Duodenal mucosa (tissue), 2 donors: ENCODE data around the gene PSMD14.

Source experiments
- H3K27ac ChIP-seq: one replicate; pipeline ENCODE4 v1.7.0; 2013; ENCODE audit warnings: low read depth, low read length
- H3K27me3 ChIP-seq, 2 donors: one replicate each; pipeline ENCODE4 v1.7.0; 2013; ENCODE audit warnings: low read length in 2 of 2, control low read depth in 1 of 2; ENCODE audit not compliant: insufficient read depth in 2 of 2, control insufficient read depth in 1 of 2
- H3K36me3 ChIP-seq, 2 donors: one replicate each; pipeline ENCODE4 v1.7.0; 2013; ENCODE audit warnings: low read length in 2 of 2, control low read depth in 1 of 2; ENCODE audit not compliant: insufficient read depth in 2 of 2, control insufficient read depth in 1 of 2
- H3K4me1 ChIP-seq, 2 donors: one replicate each; pipeline ENCODE4 v1.7.0; 2013; ENCODE audit warnings: low read length in 2 of 2, control low read depth in 1 of 2; ENCODE audit not compliant: insufficient read depth in 2 of 2, control insufficient read depth in 1 of 2
- H3K4me3 ChIP-seq, 2 donors: one replicate each; pipeline ENCODE4 v1.7.0; 2013; ENCODE audit warnings: low read length in 2 of 2, low read depth in 1 of 2
- H3K9ac ChIP-seq, 2 donors: one replicate each; pipeline ENCODE4 v1.7.0; 2013; ENCODE audit warnings: low read length in 2 of 2, low read depth in 1 of 2
- H3K9me3 ChIP-seq, 2 donors: one replicate each; pipeline ENCODE4 v1.7.0; 2013; ENCODE audit warnings: low read length in 2 of 2, control low read depth in 1 of 2; ENCODE audit not compliant: control insufficient read depth in 1 of 2

The PSMD14 gene

DNA sequence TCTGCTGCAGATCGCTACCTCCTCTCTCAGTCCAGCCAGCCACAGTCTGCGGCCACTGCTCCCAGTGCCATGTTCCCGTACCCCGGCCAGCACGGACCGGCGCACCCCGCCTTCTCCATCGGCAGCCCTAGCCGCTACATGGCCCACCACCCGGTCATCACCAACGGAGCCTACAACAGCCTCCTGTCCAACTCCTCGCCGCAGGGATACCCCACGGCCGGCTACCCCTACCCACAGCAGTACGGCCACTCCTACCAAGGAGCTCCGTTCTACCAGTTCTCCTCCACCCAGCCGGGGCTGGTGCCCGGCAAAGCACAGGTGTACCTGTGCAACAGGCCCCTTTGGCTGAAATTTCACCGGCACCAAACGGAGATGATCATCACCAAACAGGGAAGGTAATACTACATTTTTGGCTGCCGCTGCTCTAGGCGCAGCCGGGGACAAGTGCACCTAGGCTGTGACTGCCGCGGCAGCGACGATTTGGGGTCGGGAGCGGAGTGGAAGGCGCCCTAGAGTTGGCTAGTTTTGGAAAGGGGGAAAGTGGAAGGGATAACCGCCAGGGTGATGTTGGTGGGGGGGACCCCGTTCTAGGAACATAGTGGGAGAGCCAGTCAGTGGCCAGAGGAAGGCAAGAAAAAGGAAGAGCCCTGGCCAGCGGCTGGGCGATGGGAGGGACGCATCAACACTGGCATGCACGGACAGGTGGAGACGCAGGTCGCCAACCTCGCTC is 108.6 kb downstream of the PSMD14 start:
- no peaks in the 10 kb centered on the region for H3K9me3 ChIP-seq
- H3K9ac ChIP-seq, result no peak overlapping the region
- H3K27me3 ChIP-seq, result peaks cover 74 to 85% of the 10 kb centered on the region in 2 donors
- H3K4me3 ChIP-seq, result no peak overlapping the region
- no peak overlapping the region for H3K27ac ChIP-seq
- H3K4me1 ChIP-seq, result peaks cover 23 to 28% of the 10 kb centered on the region in 2 donors
- H3K36me3 ChIP-seq, result no peaks in the 10 kb centered on the region

DNA sequence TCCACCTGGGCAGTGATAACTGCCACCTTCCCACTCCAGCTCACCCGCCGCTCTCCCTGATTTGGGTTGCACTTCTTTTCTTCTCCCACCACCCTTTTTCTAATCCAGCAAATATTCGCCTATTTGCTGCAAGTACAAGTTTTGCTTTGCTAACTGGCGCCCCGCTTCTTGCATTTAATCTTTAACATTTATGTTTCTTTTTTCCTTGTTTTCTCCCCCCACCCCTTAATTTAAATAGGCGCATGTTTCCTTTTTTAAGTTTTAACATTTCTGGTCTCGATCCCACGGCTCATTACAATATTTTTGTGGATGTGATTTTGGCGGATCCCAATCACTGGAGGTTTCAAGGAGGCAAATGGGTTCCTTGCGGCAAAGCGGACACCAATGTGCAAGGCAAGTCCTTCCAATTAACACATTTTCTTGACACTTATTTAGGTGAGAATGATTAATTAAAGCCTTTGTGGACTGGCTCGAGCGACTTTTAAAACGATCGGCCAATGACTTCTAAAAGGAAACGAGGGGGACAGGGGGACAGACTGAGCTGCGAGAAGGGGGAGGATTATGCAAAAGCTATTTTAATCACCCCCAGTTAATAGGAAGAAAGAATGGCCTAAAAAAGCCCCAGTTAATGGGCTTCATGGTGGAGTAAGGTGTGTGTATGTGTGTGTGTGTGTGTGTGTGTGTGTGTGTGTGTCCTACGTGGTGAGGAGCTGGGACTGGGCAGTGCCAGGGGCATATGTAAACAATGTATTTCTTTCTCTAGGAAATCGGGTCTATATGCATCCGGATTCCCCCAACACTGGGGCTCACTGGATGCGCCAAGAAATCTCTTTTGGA is 109.4 kb downstream of the PSMD14 start:
- Histone ChIP-seq H3K36me3 (no peaks in the 10 kb centered on the region), H3K27me3 (peaks cover 82 to 92% of the 10 kb centered on the region in 2 donors), H3K9me3 (no peaks in the 10 kb centered on the region), H3K9ac (no peak overlapping the region), H3K27ac (no peak overlapping the region), H3K4me3 (no peak overlapping the region), H3K4me1 (peaks cover 23 to 28% of the 10 kb centered on the region in 2 donors)

DNA sequence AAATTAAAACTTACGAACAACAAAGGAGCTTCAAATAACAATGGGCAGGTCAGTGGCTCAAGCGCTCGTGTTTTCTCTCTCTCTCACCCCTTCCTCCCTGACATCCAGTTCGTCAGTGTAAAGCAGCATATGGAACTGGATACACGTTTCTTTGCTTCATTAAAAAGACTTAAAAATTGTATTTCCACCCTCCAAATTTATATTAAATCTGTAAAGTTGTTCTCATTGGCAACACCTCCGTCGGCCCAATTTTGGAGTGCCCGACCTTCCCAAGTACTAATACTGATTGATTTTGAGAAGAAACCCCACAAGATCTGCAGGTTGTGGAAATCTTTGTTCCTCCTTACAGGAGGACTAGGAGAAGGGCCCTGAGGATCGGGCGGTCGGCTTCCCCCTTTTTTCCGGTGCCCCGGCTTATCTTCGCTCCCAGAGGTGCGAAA is 110.1 kb downstream of the PSMD14 start:
- no peak overlapping the region for H3K4me3 ChIP-seq
- no peak overlapping the region for H3K27ac ChIP-seq
- H3K27me3 ChIP-seq, result peaks cover 89 to 98% of the 10 kb centered on the region in 2 donors
- no peaks in the 10 kb centered on the region for H3K36me3 ChIP-seq
- no peaks in the 10 kb centered on the region for H3K9me3 ChIP-seq
- H3K9ac ChIP-seq, result no peak overlapping the region
- H3K4me1 ChIP-seq, result peaks cover 23 to 28% of the 10 kb centered on the region in 2 donors

DNA sequence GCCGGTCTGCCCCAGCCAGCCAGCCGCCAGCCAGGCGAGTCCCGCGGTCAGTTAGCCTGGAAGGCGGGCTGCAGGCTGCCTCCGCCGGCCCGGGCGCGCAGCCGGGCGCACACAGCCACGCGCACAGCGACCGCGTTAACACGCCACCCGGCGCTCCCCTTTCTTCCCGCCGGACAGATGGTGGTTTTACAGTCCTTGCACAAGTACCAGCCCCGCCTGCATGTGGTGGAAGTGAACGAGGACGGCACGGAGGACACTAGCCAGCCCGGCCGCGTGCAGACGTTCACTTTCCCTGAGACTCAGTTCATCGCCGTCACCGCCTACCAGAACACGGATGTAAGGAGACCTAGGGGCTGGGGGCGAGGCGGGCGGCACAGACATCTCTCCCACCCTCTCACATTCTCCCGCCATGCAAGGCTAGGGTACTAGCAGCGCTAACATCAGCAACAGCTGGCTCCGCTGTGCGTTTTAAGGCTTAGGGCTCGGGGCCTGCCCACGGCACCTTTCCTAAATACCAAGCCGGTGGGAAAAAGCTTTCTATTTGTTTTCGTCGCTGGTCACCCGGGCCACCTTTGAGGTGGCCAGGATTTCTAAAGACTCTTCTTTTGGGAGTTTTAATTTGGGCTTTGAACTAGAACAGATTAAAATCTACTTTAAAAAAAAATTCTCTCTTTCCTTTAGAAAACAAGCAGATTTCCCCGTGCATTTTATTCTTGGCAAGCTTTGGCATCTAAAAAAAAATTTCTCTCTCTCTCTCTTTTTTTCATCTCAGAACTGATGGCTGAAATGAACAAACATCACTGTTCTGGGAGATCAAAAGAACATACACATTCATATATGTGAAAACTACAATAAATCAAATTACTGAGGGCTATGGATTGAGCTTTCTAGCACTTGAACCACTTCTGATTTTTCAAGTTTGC is 110.8 kb downstream of the PSMD14 start:
- no peaks in the 10 kb centered on the region for H3K9me3 ChIP-seq
- H3K4me3 ChIP-seq, result peak overlapping the region in 1 of 2 donors; percentile 46
- H3K27me3 ChIP-seq, result peaks cover 95 to 100% of the 10 kb centered on the region in 2 donors
- no peaks in the 10 kb centered on the region for H3K36me3 ChIP-seq
- no peak overlapping the region for H3K9ac ChIP-seq
- no peak overlapping the region for H3K27ac ChIP-seq
- peaks cover 23 to 30% of the 10 kb centered on the region in 2 donors for H3K4me1 ChIP-seq

DNA sequence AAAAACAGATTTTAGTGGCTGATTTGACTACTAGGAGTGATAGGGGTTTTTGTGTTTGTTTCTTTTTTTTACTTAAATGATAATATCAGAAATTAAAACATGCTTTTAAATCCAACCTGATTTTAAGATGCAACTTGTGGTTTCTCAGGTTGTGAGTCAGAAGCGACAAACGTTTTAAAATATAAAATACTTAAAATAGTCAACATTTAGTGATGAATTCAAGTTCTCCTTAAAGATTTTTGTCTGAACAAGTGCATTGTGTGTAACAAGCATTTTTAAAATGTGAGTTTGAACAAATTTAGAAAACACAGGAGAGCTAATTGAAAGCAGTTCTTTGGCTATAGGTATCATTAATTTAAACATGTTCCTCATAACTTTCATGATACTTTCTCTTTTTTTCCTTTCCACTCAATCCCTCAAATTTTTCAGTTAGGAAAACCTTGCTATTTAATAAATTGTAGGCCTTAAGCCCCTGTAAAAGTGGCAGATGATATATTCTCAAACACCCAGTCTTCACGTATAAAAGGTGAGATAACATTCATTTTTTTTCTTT is 111.5 kb downstream of the PSMD14 start:
- Histone ChIP-seq H3K36me3 (no peaks in the 10 kb centered on the region), H3K27ac (no peak overlapping the region), H3K9ac (no peak overlapping the region), H3K27me3 (peaks cover 97 to 100% of the 10 kb centered on the region in 2 donors), H3K4me1 (peaks cover 23 to 27% of the 10 kb centered on the region in 2 donors), H3K9me3 (no peaks in the 10 kb centered on the region), H3K4me3 (no peak overlapping the region)

DNA sequence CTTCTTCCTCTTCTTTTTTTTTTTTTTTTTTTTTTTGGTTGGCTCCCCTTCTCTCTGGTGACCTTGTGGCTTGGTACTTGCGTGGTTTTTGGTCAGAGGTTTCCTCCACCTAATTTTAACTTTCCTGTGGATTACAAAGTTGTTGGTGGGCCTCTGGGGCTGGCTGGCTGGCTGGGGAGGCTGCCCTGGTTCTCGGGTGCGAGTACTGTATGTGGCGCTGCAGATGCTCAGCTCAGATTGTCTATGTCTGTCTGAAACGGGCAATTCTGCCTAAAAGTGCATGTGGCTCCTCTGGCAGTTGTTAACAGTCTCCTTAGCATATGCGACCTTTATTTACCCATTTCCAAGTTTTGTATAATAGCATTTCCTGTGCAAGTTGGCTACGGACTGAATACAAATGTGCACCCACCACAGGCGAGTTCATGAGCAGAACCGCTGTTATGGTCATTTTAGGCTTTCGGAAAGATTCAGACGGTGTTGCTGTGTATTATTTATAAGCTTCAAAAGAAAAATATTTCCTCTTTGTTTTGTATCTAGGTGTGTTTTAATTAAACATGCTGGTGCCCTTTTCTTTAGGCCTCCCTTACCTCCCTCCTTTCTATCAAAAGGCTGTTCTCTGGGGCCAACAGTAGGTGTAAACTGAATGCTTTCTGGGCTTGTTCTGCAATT is 112.3 kb downstream of the PSMD14 start:
- Histone ChIP-seq H3K27ac (no peak overlapping the region), H3K4me1 (peaks cover 14 to 19% of the 10 kb centered on the region in 2 donors)

DNA sequence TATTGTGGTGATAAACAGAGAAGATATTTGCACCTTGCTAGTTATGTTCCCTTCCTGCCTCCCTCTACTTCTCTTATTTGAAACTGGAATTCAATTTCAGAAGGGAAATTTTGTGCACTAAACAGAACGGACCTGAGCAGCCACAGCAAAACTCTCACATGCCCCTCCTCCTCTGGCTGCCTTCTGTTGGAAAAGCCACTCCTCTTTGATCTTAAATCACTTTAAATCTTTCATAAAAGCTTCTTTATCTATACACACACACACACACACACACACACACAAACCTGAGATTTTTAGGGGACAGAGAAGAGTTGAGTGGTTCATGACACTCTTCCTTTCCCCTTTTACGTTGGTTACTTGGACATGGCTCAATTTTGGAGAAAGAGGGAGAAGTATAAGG is 113.5 kb downstream of the PSMD14 start:
- H3K27me3 ChIP-seq, result peaks cover 94 to 100% of the 10 kb centered on the region in 2 donors
- H3K36me3 ChIP-seq, result no peaks in the 10 kb centered on the region
- H3K9me3 ChIP-seq, result no peaks in the 10 kb centered on the region
- no peak overlapping the region for H3K4me3 ChIP-seq
- no peak overlapping the region for H3K9ac ChIP-seq
- H3K4me1 ChIP-seq, result peaks cover 10 to 17% of the 10 kb centered on the region in 2 donors
- H3K27ac ChIP-seq, result no peak overlapping the region

More for the DNA sequence above, 112.3 kb downstream of the PSMD14 start:
- Histone ChIP-seq H3K9me3 (no peaks in the 10 kb centered on the region), H3K4me3 (no peak overlapping the region), H3K36me3 (no peaks in the 10 kb centered on the region), H3K9ac (no peak overlapping the region), H3K27me3 (peaks cover 95 to 100% of the 10 kb centered on the region in 2 donors)

DNA sequence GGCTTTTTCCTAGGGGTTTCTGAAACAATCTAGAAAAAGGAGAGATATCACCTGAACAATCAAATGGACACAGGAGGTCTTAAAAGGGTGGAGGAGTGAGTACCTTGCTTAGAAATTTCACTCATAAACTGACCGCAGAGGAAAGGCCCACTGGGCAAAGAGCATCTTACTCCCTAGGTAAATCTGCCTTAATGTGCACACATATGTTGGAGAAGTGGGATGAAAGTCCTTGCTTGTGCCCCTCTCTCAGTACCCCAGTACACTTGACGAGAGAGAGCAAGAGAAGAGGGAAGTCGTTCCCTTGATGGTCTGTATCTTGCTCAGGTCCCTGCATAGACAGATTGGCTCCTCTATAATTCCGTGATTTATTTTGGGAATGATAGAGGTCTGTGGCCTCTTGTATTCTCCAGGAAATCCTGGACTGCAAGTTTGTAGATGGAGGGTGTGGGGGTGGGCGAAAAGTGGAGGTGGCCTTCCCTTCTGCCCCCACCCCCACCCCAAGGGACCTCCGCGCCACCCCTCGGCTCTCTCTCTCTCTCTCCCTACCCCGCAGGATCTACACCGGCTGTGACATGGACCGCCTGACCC is 114.7 kb downstream of the PSMD14 start:
- no peaks in the 10 kb centered on the region for H3K36me3 ChIP-seq
- no peak overlapping the region for H3K9ac ChIP-seq
- H3K4me1 ChIP-seq, result peaks cover 0 to 16% of the 10 kb centered on the region in 2 donors
- no peaks in the 10 kb centered on the region for H3K9me3 ChIP-seq
- H3K27ac ChIP-seq, result no peak overlapping the region
- H3K4me3 ChIP-seq, result no peak overlapping the region
- peaks cover 94 to 100% of the 10 kb centered on the region in 2 donors for H3K27me3 ChIP-seq
